GM18505 (cell line): ENCODE measurements around the gene LSG1.
A peak's percentile ranks its signal among the peaks of the same experiment; 100 is the strongest.
"Not testable (repeated sequence)": the region's sequence is repeated elsewhere in the genome, so short reads cannot be mapped to it uniquely, and the experiment has no call there.

Experiments
- ATAC-seq: cut with Tn5 transposase; IDR thresholded peaks from one replicate; pipeline ENCODE4 v1.9.1; 2021; ENCODE audit not compliant: unreplicated experiment
- POLR2A ChIP-seq: IDR thresholded peaks from 4 replicates; pipeline ENCODE4 v1.6.1; 2011; ENCODE audit warnings: borderline replicate concordance; ENCODE audit not compliant: insufficient read depth, insufficient read length; ENCODE audit errors: extremely low read depth

LSG1 gene

DNA sequence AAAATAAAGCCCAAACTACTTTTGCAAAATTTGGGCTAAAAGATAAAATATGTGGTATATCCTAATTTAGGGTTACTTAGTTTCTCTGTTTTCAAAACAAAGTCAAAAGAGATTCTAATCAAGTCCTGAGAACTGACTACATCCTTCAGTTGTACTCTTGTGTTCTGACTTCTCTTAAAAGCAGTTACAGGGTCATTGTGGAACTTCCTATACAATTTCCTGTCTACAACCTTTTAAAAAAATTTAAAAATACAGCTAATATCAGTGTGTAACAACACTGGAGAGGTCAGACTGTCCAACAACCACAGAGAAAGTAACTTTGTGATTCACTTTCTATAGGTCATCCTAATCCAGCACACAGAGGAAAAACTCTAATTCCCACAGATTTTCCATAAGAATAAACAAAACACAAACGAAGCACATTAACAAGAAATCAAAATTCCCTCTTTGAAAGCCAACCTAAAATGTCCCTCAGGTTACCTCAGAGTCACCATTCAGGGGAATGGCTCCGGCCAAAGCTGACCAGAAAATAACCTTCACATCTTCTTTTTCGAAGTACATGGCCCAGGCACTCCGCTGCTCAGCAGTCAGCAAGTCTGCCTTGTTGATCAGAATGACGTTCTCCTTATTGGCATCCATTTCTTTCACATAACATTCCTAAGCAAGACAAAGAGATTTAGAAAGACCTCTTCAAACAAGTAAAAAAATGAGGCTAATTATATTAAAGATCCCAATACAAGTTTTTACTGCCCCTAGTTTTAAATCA, 13.3 kb downstream of the LSG1 start:
- TF ChIP-seq POLR2A = no peak
- ATAC-seq = no peak

DNA sequence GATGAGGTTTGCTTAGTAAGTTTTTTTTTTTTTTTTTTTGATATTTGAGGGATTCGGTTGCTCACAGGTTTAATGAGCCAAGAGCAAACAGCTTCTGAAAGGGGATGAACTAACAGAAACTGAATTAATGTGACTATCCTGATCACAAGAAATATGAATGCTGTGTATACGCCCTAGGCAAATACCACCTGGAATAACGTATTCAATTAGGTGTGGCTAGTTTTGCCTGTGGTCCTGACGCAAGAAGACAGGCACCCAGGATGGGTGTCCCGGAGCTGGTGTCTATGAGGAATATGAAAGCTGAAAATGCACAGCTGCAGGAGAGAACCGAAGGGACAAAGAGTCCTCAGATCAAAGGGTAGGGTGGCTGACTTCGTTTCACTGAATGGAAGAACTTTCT, 14.6 kb downstream of the LSG1 start:
- ATAC-seq = no peak

DNA sequence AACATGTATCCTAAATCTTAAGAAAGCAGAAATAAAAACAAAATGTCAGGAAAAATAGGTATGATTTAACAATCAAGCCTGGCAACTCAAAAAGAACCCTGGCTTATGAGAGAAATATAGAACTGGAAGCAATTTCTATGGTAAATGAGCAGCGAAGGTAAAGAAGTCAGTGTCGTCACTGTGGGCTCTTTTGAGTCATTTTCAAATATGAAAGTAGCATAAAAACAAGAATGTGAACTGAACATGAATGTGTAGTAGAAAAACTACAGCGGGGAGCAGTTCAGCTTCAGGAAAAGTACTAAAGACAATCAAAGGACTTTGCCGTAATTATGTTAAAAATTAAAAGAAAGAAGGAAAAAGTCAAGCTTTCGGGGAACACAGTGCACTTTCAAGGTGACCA, 17.5 kb downstream of the LSG1 start:
- no peak for TF ChIP-seq POLR2A
- ATAC-seq = no peak

More for the DNA sequence above, 14.6 kb downstream of the LSG1 start:
- TF ChIP-seq POLR2A = no peak

GRCh38 chr3:194647747-194648146, 24.2 kb downstream of the LSG1 start:
- ATAC-seq = no peak
- TF ChIP-seq POLR2A = no peak

DNA sequence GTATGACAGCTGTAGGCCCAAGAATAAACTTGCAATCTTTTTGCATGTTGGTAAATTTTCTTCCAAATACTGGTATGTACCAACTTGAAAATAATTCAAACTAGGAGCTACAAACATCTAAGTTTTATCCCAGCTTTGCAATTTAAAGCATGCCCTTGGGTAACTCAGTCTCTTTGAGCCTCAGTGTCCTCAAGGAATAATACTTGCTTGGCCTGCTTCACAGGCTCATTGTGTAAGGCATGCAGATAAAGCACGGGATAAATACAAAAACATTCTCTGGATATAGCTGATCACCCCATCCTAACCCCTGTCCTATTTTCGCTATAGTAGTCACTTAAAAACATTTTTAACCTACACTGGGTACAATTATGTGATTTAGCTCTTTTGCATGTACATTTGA, 29.2 kb downstream of the LSG1 start:
- TF ChIP-seq POLR2A = no peak
- no peak for ATAC-seq

GRCh38 chr3:194640829-194641228, 31.2 kb downstream of the LSG1 start:
- ATAC-seq = no peak
- no peak for TF ChIP-seq POLR2A

GRCh38 chr3:194638991-194639605, 32.9 kb downstream of the LSG1 start:
- TF ChIP-seq POLR2A = no peak
- ATAC-seq = no peak

GRCh38 chr3:194637541-194638400, 34.2 kb downstream of the LSG1 start:
- TF ChIP-seq POLR2A = no peak
- no peak for ATAC-seq

GRCh38 chr3:194637066-194637465, 34.9 kb downstream of the LSG1 start:
- ATAC-seq = no peak
- no peak for TF ChIP-seq POLR2A

- TF ChIP-seq POLR2A = peak; percentile 41
- ATAC-seq = peak; percentile 80
Observed at GRCh38 chr3:194633349-194634004, 38.5 kb downstream of the LSG1 start, which contains the start of gene TMEM44. Gene TMEM44 (minus strand): TSS chr3:194633419. CDS start chr3:194633215, 204 bp downstream.

- peak; percentile 54 for ATAC-seq
- TF ChIP-seq POLR2A = no peak
Observed at GRCh38 chr3:194632809-194633348, 39.1 kb downstream of the LSG1 start.

DNA sequence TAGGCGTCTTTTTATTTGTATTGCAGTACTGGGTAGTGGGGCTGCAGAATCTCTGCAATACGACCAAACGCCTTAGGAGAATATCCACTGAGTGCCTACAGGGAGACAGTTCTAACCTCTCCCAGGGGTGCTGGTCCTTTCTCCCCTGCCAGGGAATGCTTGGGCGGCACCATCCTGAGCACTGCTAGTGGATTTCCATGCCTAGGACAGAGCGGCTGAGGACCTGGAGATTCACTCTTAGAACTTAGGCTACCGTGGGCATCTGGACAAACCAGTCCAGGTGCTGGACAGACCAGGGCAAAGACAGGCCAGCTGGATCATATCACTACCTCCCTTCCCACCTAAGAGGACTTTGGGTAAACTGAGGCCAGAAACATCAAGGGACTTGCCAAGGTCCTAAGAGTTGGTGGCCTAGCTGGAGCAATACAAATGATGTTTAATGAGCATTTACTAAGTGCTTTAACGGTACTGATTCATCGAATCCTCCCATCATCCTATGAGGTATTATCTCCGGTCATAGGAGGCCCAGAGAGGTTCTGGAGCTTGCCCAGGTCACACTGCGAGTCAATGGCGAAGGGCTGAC, 39.7 kb downstream of the LSG1 start:
- TF ChIP-seq POLR2A = no peak
- no peak for ATAC-seq

DNA sequence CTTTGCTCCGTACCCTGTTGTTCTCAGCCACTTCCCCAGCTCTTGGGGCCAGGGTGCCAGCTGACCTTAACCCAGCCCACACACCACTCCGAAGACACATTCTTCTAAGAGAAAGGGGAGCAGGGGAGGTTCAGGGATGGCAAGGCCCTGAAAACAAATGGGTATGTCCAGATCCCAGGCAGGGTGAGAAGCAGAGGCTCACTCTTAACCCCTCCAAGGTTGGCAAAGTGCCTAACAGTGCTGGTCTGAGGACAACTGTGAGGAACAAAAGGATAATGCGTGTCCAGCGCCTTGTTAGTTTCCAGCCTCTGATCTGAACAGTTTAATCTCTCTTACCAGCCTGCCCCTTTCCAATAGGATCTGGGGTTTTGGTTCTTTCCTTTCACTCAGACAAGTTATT, 40.3 kb downstream of the LSG1 start:
- ATAC-seq = no peak
- TF ChIP-seq POLR2A = no peak

DNA sequence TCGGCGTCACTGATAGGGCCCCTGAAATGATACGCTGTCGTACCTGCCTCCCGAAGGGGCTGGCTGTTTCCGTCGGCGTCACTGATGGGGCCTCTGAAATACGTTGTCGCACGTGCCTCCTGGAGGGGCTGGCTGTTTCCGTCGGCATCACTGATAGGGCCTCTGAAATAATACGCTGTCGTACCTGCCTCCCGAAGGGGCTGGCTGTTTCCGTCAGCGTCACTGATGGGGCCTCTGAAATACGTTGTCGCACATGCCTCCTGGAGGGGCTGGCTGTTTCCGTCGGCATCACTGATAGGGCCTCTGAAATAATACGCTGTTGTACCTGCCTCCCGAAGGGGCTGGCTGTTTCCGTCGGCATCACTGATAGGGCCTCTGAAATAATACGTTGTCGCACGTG, 41.3 kb downstream of the LSG1 start:
- not testable (repeated sequence) for ATAC-seq
